GM19099 (cell line): Measurements from ENCODE around the gene C14orf119.

Experiments used
- POLR2A ChIP-seq: IDR thresholded peaks from 3 replicates; pipeline ENCODE4 v1.6.1; 2011; ENCODE audit warnings: low read depth; ENCODE audit not compliant: insufficient read length; ENCODE audit errors: extremely low read depth

Gene C14orf119

GRCh38 chr14:23093526-23093925 is 1.8 kb upstream of the C14orf119 start:
- TF ChIP-seq POLR2A = no peak

- no peak for TF ChIP-seq POLR2A
Observed at GRCh38 chr14:23093991-23094665, 1.2 kb upstream of the C14orf119 start.

- TF ChIP-seq POLR2A = peak; percentile 86
Observed at GRCh38 chr14:23094666-23095195, 574 bp upstream of the C14orf119 start, which contains the start of gene ACIN1. TSS of gene ACIN1 (minus strand) at chr14:23095136. CDS start at chr14:23095112, 24 bp downstream.

GRCh38 chr14:23097786-23098185 is 2.5 kb downstream of the C14orf119 start:
- TF ChIP-seq POLR2A = no peak

- TF ChIP-seq POLR2A = no peak
Observed at GRCh38 chr14:23099212-23099861, 4.0 kb downstream of the C14orf119 start.

GRCh38 chr14:23101213-23101970 is 6.1 kb downstream of the C14orf119 start:
- TF ChIP-seq POLR2A = no peak

GRCh38 chr14:23101986-23102625 is 6.8 kb downstream of the C14orf119 start:
- no peak for TF ChIP-seq POLR2A

- TF ChIP-seq POLR2A = no peak
Observed at GRCh38 chr14:23102801-23103200, 7.5 kb downstream of the C14orf119 start.

- TF ChIP-seq POLR2A = no peak
Observed at GRCh38 chr14:23103581-23103980, 8.3 kb downstream of the C14orf119 start.

GRCh38 chr14:23104070-23104590 is 8.8 kb downstream of the C14orf119 start:
- no peak for TF ChIP-seq POLR2A

GRCh38 chr14:23104591-23105347 is 9.5 kb downstream of the C14orf119 start, which contains the start of gene CIROP:
TSS of gene CIROP (minus strand) at chr14:23104989. CDS start at chr14:23104920, 69 bp downstream.
- TF ChIP-seq POLR2A = no peak

- TF ChIP-seq POLR2A = no peak
Observed at GRCh38 chr14:23105348-23105824, 10.1 kb downstream of the C14orf119 start.

GRCh38 chr14:23106747-23107045 is 11.4 kb downstream of the C14orf119 start:
- no peak for TF ChIP-seq POLR2A

- TF ChIP-seq POLR2A = no peak
Observed at GRCh38 chr14:23109769-23110168, 14.5 kb downstream of the C14orf119 start.
